Colonic mucosa (tissue), 4 donors: ENCODE results near the gene C1R. TPM values are rescaled to one million over a fixed set of nuclear protein-coding genes. Genes with fewer than 3 reads are reported as not detected.

Source experiments
- DNase-seq: peaks from one replicate; pipeline ENCODE4 v3.0.0-alpha.2; 2020
- H3K27ac ChIP-seq: fragments of 200-600 bp; one replicate; pipeline ENCODE4 v1.8.0; 2021
- H3K27me3 ChIP-seq: fragments of 200-600 bp; one replicate; pipeline ENCODE4 v1.8.0; 2021
- H3K36me3 ChIP-seq: fragments of 200-600 bp; one replicate; pipeline ENCODE4 v1.8.0; 2021
- H3K4me1 ChIP-seq: fragments of 200-600 bp; one replicate; pipeline ENCODE4 v1.8.0; 2021; ENCODE audit warnings: mild to moderate bottlenecking
- H3K4me3 ChIP-seq: fragments of 200-600 bp; one replicate; pipeline ENCODE4 v1.8.0; 2021
- H3K9ac ChIP-seq, 2 donors: one replicate each; pipeline ENCODE4 v1.7.0; 2013; ENCODE audit warnings: control low read depth in 2 of 2, low read depth in 2 of 2, low read length in 2 of 2
- H3K9me3 ChIP-seq: fragments of 200-600 bp; one replicate; pipeline ENCODE4 v1.8.0; 2021
- intact Hi-C: fragments of 100-400 bp; cut with DNase I; formaldehyde crosslinking; loops from one replicate; pipeline ENCODE4 v1.14.1; 2022
- total RNA-seq, 2 donors: library from RNA; stranded (reverse); fragmentation: NEBNext Ultra II Directional in 1 of 2; extraction: Animal tissue kit (Norgen Biotek cat#: 25700) in 1 of 2; gene quantifications; one replicate each; pipeline ENCODE4 v1.2.1, GENCODE V29; 2021
- TF ChIP-seq, protein P1 (sequence below): fragments of 200-600 bp; IDR thresholded peaks from one replicate; pipeline ENCODE4 v1.8.0; 2022; ENCODE audit warnings: antibody characterized with exemption, mild to moderate bottlenecking
- donor health status: healthy.
- donor health status: DM: no; HTN: no; CAD: no.
- donor health status: DM: no; HTN: no; CAD: no.

C1R gene
- total RNA-seq, 2 donors from 2014 or later = 40.1 to 104 TPM

DNA sequence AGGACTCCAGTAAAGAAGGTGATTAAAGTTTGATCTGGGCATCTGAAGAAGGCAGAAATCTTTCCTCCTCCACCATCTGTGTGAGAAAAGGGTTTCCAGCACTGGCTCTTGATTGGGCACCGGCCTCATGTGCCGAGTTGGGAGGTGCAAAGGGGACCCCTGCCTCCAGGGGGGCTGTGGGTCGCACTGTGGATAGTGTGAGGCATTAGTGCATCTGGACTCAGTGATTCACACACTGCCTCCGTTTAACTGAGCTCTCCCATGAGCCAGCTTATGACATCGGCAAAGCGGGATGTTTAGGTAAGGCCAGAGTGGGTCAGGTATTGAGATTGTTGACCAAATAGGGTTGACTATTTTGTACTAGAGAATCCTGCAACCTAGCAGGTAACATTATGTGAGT lies 22.9 kb downstream of the C1R start:
- DNase-seq = no peak
- Histone ChIP-seq H3K36me3 (no peaks in the 10 kb centered on the region), H3K4me3 (no peak overlapping the region), H3K27ac (no peak overlapping the region), H3K9ac (no peak overlapping the region), H3K9me3 (no peaks in the 10 kb centered on the region), H3K27me3 (no peaks in the 10 kb centered on the region), H3K4me1 (no peaks in the 10 kb centered on the region)
- TF ChIP-seq, protein P1, sequence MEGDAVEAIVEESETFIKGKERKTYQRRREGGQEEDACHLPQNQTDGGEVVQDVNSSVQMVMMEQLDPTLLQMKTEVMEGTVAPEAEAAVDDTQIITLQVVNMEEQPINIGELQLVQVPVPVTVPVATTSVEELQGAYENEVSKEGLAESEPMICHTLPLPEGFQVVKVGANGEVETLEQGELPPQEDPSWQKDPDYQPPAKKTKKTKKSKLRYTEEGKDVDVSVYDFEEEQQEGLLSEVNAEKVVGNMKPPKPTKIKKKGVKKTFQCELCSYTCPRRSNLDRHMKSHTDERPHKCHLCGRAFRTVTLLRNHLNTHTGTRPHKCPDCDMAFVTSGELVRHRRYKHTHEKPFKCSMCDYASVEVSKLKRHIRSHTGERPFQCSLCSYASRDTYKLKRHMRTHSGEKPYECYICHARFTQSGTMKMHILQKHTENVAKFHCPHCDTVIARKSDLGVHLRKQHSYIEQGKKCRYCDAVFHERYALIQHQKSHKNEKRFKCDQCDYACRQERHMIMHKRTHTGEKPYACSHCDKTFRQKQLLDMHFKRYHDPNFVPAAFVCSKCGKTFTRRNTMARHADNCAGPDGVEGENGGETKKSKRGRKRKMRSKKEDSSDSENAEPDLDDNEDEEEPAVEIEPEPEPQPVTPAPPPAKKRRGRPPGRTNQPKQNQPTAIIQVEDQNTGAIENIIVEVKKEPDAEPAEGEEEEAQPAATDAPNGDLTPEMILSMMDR = no peak
- intact Hi-C loops = no loop called here

DNA sequence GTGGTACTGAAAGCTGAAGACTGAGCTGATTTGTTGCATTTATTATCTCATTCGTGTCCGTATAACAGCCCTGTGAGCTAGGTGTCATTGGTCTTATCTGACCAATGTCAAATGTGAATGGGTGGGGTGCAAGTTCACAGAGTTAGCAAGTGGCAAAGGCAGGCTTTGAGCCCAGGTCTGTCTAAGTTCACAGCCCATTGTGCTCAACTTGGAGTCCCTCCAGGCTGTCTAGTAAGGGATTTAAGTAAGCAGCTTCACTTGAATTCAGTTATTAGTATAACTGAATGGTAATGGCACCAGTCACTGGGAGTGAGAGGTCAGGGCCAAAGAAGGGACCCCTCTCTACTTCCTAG lies 23.3 kb downstream of the C1R start:
- no peak overlapping the region for H3K27ac ChIP-seq
- no peaks in the 10 kb centered on the region for H3K27me3 ChIP-seq
- no peaks in the 10 kb centered on the region for H3K4me1 ChIP-seq
- no peak overlapping the region for H3K9ac ChIP-seq
- intact Hi-C loops = no loop called here
- no peak for DNase-seq
- H3K9me3 ChIP-seq = no peaks in the 10 kb centered on the region
- no peaks in the 10 kb centered on the region for H3K36me3 ChIP-seq
- TF ChIP-seq, protein P1 = no peak
- no peak overlapping the region for H3K4me3 ChIP-seq

DNA sequence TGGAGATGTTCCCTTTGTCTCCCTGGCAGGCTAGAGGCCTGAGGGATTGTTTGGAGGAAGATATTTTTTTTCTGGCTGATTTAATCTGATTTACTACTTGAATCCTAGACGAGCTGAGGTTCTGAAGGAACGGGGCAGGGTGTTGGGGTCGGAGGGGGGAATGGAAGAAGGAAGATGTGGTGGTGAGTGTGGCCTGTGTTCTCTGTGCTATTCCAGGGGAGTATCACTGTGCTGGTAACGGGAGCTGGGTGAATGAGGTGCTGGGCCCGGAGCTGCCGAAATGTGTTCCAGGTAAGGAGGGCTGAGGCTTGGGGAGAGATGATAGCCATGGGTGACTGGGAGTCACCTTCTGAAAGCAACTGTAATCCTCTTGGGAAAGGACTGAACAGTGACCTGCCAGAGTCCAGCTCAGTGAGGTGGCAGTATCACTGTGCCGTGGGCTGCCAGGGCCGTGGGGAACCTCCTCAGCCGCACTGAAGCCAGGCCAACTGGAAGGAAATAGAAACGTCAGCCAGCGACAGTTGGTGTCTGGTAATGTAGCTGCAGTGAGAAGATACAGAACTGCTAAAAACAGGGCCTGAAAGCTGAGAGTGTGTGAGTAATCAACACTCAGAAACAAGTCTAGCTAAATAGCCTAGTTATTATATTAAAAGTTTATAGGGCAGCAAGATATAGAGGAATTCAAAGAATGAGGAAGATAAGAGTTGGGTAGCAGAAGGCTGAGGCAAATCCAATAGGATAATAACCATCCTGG lies 23.8 kb downstream of the C1R start:
- no peak overlapping the region for H3K9ac ChIP-seq
- H3K9me3 ChIP-seq = no peaks in the 10 kb centered on the region
- H3K36me3 ChIP-seq = no peaks in the 10 kb centered on the region
- no peak for DNase-seq
- intact Hi-C loops = no loop called here
- TF ChIP-seq, protein P1 = no peak
- no peak overlapping the region for H3K27ac ChIP-seq
- no peaks in the 10 kb centered on the region for H3K27me3 ChIP-seq
- H3K4me3 ChIP-seq = no peak overlapping the region
- H3K4me1 ChIP-seq = no peaks in the 10 kb centered on the region

DNA sequence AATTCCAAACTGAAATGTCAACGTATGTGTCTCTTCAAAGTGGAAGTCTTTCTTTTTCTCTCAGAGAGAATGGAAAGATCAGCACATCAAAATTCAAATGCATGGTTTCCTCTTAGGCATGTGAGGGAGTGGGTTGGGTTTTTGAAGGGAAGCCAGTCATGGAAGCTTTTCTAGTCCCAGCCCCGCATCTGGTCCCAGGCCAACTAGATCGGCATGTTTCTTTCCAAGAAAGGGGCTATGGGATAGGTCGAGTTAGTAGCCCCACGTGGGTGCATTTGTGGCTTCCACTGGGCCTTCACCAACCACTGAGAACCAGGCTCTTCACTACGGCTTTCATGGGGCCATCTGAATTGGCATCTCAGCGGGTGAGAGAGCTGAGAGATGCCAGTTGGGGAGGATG lies 25.1 kb downstream of the C1R start:
- no peaks in the 10 kb centered on the region for H3K27me3 ChIP-seq
- intact Hi-C loops = no loop called here

DNA sequence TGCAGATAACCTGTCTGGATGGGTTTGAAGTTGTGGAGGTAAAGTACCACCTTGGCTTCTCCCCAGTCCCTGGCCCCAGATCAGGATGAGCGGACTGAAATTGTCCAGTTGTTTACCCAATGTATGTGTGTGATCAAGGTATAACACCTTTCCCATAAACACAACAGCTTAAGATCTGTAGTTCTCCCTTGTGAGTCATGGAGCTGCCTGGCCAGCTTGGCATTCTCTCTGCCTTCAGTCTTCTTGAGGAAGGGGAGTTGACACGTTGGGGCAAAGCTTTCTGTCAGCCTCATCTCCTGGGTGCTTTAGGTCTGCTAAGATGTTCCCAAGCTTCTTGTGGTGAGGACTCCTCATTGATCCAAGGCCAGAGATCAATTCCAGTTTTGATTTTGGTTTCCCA lies 25.6 kb downstream of the C1R start:
- TF ChIP-seq, protein P1 = no peak
- no peak overlapping the region for H3K27ac ChIP-seq
- no peak overlapping the region for H3K9ac ChIP-seq
- no peak for DNase-seq
- H3K4me1 ChIP-seq = no peaks in the 10 kb centered on the region
- H3K27me3 ChIP-seq = no peaks in the 10 kb centered on the region
- H3K9me3 ChIP-seq = no peaks in the 10 kb centered on the region
- no peak overlapping the region for H3K4me3 ChIP-seq
- H3K36me3 ChIP-seq = no peaks in the 10 kb centered on the region
- intact Hi-C loops = no loop called here

More for the DNA sequence above, 25.1 kb downstream of the C1R start:
- no peaks in the 10 kb centered on the region for H3K9me3 ChIP-seq
- no peak overlapping the region for H3K4me3 ChIP-seq
- no peak overlapping the region for H3K9ac ChIP-seq
- DNase-seq = no peak
- no peaks in the 10 kb centered on the region for H3K4me1 ChIP-seq
- no peak overlapping the region for H3K27ac ChIP-seq
- TF ChIP-seq, protein P1 = no peak
- H3K36me3 ChIP-seq = no peaks in the 10 kb centered on the region
